ENCODE data around the gene PCBP1.
"Not testable (repeated sequence)": the region's sequence is repeated elsewhere in the genome, so short reads cannot be mapped to it uniquely, and the experiment has no call there.

Gene PCBP1

GRCh38 chr2:70094978-70095719 lies 7.9 kb downstream of the PCBP1 start:
- FAIRE-seq, result peak; percentile 90
- no peak for DNase-seq (ENCODE audit: extremely low spot score, insufficient read length, low read depth)

GRCh38 chr2:70095720-70096670 lies 8.7 kb downstream of the PCBP1 start:
- no peak for DNase-seq (ENCODE audit: extremely low spot score, insufficient read length, low read depth)
- FAIRE-seq, result peak; percentile 9

GRCh38 chr2:70098032-70098431 lies 10.8 kb downstream of the PCBP1 start:
- DNase-seq (ENCODE audit: extremely low spot score, insufficient read length, low read depth) (no peak), FAIRE-seq (no peak)

- no peak for DNase-seq (ENCODE audit: extremely low spot score, insufficient read length, low read depth)
- no peak for FAIRE-seq
Measured at GRCh38 chr2:70099270-70099669, 12.0 kb downstream of the PCBP1 start.

GRCh38 chr2:70101174-70101573 lies 13.9 kb downstream of the PCBP1 start:
- no peak for DNase-seq (ENCODE audit: extremely low spot score, insufficient read length, low read depth)
- no peak for FAIRE-seq

GRCh38 chr2:70101686-70102085 lies 14.4 kb downstream of the PCBP1 start:
- not testable (repeated sequence) for FAIRE-seq

DNA sequence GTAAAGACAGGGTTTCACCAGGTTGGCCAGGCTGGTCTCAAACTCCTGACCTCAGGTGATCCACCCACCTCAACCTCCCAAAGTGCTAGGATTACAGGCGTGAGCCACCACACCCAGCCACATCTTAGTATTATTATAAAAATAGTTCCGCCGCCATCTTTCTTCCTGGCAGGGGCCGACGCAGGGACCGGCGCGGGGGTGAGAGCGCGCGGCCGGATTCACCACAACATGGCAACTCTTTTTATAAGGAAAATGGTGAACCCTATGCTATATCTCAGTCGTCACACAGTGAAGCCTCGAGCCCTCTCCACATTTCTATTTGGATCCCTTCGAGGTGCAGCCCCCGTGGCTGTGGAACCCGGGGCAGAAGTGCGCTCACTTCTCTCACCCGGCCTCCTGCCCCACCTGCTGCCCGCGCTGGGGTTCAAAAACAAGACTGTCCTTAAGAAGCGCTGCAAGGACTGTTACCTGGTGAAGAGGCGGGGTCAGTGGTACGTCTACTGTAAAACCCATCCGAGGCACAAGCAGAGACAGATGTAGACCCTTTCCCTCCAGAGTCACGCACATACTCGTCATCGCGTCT lies 15.1 kb downstream of the PCBP1 start:
- peak; percentile 12 for FAIRE-seq
- not testable (repeated sequence) for DNase-seq (ENCODE audit: extremely low spot score, insufficient read length, low read depth)

More at GRCh38 chr2:70101686-70102085, 14.4 kb downstream of the PCBP1 start:
- DNase-seq (ENCODE audit: extremely low spot score, insufficient read length, low read depth), result not testable (repeated sequence)

GRCh38 chr2:70103531-70104061 lies 16.3 kb downstream of the PCBP1 start:
- DNase-seq (ENCODE audit: extremely low spot score, insufficient read length, low read depth) (no peak), FAIRE-seq (peak; percentile 84)

- FAIRE-seq, result peak; percentile 65
- no peak for DNase-seq (ENCODE audit: extremely low spot score, insufficient read length, low read depth)
Measured at GRCh38 chr2:70104231-70105111, 17.2 kb downstream of the PCBP1 start.

DNA sequence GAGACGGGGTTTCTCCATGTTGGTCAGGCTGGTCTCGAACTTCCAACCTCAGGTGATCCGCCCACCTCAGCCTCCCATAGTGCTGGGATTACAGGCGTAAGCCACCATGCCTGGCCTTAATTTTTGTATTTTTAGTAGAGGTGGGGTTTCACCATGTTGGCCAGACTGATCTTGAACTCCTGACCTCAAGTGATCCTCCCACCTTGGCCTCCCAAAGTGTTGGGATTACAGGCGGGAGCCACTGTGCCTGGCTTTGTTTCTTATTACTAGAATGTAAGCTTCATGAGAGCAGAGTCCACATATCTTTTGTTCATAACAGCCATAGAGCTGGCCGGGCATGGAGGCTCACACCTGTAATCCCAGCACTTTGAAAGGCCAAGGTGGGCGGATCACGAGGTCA lies 18.9 kb downstream of the PCBP1 start:
- DNase-seq (ENCODE audit: extremely low spot score, insufficient read length, low read depth); FAIRE-seq: not testable (repeated sequence)

DNA sequence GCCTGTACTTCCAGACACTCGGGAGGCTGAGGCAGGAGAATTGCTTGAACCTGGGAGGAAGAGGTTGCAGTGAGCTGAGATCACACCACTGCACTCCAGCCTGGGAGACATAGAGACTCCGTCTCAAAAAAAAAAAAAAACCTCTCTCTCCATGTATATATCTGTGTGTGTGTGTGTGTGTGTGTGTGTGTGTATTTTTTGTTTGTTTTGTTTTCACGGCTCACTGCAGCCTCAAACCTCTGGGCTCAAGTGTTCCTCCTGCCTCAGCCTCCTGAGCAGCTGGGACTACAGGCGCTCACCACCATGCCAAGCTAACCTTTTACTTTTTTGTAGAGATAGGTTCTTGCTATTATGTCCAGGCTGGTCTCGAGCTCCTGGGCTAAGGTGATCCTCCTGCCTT lies 23.1 kb downstream of the PCBP1 start:
- not testable (repeated sequence) for DNase-seq (ENCODE audit: extremely low spot score, insufficient read length, low read depth); FAIRE-seq

DNA sequence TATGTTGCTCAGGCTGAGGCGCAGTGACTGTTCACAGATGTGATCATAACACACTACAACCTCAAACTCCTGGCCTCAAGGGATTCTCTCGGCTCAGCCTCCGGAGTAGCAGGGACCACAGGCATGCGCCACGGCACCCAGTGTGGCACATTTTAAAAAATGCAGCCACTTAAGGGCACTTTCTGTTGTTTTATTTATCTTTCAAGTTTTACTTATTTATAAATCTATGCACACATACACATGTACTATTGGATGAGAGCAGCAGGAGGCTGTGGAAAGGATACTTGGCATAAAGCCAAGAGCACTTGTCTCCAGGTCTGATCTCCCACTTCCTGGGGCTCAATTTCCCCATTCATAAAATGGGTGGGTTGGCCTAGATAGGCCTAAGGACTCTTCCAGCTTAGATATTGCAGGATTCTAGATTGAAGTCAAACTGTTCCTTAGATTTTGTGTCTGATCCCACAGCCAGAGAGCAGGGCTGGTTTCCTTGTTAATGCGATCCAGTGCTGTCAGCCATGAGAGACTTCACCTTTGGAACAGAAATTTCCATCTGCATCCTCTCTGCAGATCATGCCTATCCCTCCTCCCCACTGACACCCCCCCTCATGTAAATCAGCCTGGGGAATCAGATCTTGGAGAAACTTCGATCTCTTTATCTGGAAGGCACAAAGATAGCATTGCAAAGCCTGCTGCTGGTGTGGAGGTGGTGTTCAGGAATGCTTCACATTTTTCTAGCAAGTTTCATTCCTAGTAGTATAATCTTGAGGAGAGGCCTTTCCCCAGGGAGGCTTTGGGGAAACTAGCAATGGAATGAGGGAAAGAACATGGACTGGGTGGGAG lies 24.7 kb downstream of the PCBP1 start:
- DNase-seq (ENCODE audit: extremely low spot score, insufficient read length, low read depth), result no peak

DNA sequence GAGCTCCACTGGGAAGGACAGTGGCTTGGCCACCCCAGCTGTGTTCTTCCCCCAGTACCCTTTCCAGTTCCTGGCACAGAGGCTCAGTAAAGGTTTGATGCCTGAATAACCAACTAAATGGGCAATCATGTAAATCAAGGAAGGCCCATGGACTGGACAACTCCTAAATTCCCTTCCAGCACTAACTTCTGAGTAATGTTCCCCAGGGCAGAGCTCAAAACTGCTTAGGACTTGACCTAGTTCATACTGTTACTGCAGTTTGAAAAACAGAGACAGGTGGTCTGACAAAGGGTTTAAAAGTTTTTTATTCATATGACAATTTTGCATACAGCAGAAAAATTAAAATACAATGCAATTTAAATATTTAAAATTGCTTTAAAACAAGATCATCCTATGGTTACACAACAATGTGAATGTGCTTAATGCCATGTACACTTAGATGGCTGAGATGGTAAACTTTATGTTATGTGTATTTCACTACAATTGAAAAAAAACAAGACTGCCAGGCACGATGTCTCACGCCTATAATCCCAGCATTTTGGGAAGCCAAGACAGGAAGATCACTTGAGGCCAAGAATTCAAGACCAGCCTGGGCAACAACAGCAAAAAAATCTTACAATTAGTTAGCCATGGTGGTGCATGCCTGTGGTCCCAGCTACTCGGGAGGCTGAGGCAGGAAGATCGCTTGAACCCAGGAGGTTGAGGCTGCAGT lies 26.2 kb downstream of the PCBP1 start:
- DNase-seq (ENCODE audit: extremely low spot score, insufficient read length, low read depth), result no peak
- FAIRE-seq, result no peak

More for the DNA sequence above, 24.7 kb downstream of the PCBP1 start:
- no peak for FAIRE-seq

GRCh38 chr2:70115646-70116442 lies 28.6 kb downstream of the PCBP1 start:
- peak; percentile 85 for FAIRE-seq
- DNase-seq (ENCODE audit: extremely low spot score, insufficient read length, low read depth), result no peak

DNA sequence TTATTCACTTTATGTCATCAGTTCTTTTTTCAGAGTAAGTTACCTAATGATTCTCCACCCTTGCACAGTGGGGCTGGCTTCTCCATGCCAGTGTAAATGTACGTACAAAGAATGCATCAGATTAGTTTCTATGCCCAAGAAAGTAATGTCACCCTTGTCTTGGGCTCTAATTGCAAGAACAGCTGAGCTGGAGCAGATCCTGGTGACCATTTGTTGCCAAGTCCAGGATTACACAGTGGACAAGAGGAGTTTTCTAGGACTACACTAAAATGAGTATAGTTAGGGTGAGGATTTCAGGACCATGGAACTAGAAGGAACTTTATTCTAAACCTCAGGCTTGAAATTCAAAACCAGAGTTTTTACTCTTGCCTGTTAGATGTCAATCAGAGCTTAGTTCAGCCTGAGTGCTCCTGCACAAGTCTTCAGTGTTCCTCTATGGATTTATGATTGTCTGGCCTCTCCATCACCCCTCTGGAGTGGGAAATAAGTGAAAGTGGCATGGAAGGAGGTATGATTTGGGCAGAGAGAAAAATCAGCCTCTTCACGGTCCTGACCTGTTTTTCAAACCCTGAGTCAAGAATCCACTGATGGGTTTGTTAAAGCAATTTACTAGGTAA lies 29.8 kb downstream of the PCBP1 start:
- FAIRE-seq (peak; percentile 9), DNase-seq (ENCODE audit: extremely low spot score, insufficient read length, low read depth) (no peak)

DNA sequence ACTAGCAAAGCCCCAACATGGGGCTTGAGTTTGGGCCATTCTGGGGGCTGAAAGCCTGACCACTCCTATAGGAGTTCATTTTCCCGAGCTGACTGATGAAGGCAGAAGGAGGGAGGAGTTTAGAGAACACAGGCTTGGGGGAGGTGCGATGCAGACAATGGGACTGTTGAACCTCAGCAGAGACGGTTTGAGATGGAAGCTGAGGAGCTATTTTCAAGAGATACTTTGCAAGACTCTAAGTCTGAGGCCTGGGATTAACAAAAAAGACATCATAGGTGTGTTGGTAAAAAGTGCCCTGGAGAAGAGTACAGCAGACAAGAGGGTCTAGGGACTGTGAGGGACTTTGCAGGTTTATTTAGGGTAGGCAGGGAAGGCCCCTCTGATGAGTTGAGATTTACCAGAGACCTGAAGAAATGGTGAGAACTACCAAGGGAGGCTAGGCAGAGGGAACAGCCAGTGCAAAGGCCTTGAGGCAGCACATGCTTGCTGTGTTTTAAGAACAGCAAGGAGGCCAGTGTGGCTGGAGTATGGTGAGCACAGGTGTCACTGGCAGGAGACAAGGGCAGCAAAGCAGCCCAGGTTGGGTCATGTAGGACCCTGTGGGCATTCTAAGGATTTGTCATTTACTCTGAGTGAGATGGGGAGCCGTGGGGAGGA lies 31.6 kb downstream of the PCBP1 start:
- FAIRE-seq, result peak; percentile 49
- DNase-seq (ENCODE audit: extremely low spot score, insufficient read length, low read depth), result no peak
